Urinary bladder (tissue), 4 donors: ENCODE data around the gene SLC44A3. TPM values are rescaled to one million over a fixed set of nuclear protein-coding genes. Genes with fewer than 3 reads are reported as not detected.

Experiments used
- DNase-seq: peaks from one replicate; pipeline ENCODE4 v3.0.0-alpha.2; 2015; ENCODE audit errors: extremely low spot score
- H3K27ac ChIP-seq: one replicate; pipeline ENCODE4 v1.5.1; 2013; ENCODE audit warnings: low read depth, mild to moderate bottlenecking, moderate library complexity
- H3K36me3 ChIP-seq: one replicate; pipeline ENCODE4 v1.6.1; 2013; ENCODE audit warnings: mild to moderate bottlenecking, moderate library complexity; ENCODE audit not compliant: insufficient read depth
- H3K4me1 ChIP-seq: one replicate; pipeline ENCODE4 v1.6.1; 2013; ENCODE audit warnings: mild to moderate bottlenecking, moderate library complexity; ENCODE audit not compliant: insufficient read depth
- H3K4me3 ChIP-seq: one replicate; pipeline ENCODE4 v1.5.1; 2013; ENCODE audit warnings: low read depth, low read length
- WGBS: extraction: QIAGEN DNeasy Blood & Tissue Kit; methylation state at CpG from one replicate; pipeline ENCODE4 v1.1.7; 2013; 5-methylcytosine and 5-hydroxymethylcytosine counted together
- polyA plus RNA-seq: library from polyadenylated mRNA; stranded (reverse); fragments of 200-250 nt; gene quantifications from one replicate; pipeline ENCODE4 v1.2.3, GENCODE V29; 2013
- total RNA-seq: library from RNA; depleted of rRNA; stranded (reverse); fragments of >200 nt; gene quantifications from one replicate; pipeline ENCODE4 v1.2.3, GENCODE V29; 2014
- donor health status: healthy with polysubstance abuse.
- donor health status: healthy.

SLC44A3 gene
- total and polyA plus RNA-seq, 2 donors = 9.4 to 11.8 TPM

DNA sequence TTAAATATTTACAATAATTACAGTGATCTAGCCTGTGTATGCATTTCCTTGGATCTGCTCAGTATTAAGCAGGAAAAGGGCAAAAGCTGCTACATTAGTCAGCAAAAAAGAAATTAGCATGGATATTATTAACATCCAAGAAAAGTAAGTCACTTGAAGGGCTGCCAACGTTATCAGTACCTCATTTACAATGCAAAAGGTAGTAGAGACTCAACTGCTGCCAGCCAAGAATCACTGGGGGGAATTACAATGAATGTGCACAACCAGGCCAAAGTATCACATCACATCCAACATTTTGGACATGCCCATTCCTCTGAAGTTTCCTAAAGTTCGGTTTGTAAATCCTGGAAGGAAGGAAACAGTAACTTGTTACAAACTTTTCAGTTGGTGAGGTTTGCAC is 104.8 kb downstream of the SLC44A3 start:
- Histone ChIP-seq H3K4me3 (peak overlapping the region; percentile 85), H3K4me1 (peaks cover 2% of the 10 kb centered on the region), H3K27ac (no peak overlapping the region), H3K36me3 (no peaks in the 10 kb centered on the region)
- no peak for DNase-seq
- WGBS = 5% methylated on average over 2 of the region's 2 CpGs

DNA sequence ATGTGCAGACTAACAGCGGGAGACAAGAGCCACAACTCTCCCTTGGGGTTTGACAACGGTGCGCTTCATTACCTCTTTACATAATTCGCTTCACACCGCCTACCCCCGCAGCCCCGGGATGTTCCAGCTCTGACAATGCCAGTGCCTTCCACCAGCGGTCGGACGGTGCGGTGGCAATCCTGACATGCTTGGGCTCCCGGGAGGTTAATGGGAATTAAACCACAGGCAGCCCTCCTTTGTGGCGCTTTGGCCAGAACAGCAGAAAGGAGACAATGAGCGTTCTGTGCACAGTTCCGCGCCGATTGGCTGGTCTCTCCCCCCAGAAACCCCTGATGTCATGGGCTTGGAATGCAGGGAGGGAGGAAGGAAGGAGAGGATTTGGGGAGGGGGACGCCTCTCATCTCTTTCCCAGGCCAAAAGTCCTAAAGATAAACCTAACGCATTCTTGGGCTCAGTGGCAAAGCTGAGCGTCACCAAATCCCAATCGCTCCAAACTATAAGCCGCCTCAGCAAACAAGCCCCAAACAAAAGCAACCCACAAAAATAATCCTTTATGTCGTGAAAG is 105.5 kb downstream of the SLC44A3 start:
- Histone ChIP-seq H3K36me3 (no peaks in the 10 kb centered on the region), H3K27ac (peak overlapping the region; percentile 99), H3K4me3 (peak overlapping the region; percentile 85), H3K4me1 (peaks cover 2% of the 10 kb centered on the region)
- DNase-seq = peak; percentile 88
- WGBS = 2% methylated on average over 23 of the region's 23 CpGs

DNA sequence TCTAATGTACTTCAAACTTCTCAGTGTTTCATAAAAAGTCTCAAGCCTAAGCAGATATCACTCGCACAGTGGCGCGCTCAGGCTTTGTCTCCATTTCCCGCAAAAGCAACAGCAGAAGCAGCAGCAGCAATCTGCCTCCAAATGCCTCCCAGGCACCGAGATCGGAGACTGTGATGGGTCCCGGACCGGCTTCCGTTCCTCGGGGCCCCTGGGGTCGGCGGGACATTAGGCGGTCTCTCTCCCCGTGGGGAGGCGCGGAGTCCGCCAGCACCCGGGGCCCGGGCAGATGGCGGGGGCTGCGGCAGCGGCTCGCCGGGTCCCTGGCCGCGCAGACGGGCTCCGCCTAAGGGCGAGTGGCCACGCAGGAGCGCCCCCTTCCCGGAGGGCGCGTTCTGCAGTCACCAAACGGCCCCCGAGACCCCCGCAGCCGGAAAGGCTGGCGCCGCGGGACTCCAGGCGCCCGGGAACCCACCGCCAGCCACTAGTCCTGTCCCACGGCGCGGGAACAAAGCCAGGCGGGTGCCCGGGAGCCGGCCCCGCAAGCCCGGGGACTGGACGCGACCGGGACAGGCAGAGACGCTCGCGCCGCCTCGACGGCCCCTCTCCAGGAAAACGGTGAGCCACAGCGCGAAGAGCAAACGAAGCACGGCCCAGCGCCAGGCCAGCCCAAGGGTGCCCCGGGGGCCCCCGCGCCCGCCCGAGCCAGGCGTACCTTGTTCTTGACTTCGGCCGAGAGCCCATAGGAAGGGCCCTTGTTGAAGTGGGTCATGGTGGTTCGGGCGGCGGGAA is 106.2 kb downstream of the SLC44A3 start:
- H3K36me3 ChIP-seq = no peaks in the 10 kb centered on the region
- peaks cover 2% of the 10 kb centered on the region for H3K4me1 ChIP-seq
- peak overlapping the region; percentile 85 for H3K4me3 ChIP-seq
- peak overlapping the region; percentile 99 for H3K27ac ChIP-seq
- DNase-seq = no peak
- WGBS = under 1% methylated on average over 78 of the region's 78 CpGs

DNA sequence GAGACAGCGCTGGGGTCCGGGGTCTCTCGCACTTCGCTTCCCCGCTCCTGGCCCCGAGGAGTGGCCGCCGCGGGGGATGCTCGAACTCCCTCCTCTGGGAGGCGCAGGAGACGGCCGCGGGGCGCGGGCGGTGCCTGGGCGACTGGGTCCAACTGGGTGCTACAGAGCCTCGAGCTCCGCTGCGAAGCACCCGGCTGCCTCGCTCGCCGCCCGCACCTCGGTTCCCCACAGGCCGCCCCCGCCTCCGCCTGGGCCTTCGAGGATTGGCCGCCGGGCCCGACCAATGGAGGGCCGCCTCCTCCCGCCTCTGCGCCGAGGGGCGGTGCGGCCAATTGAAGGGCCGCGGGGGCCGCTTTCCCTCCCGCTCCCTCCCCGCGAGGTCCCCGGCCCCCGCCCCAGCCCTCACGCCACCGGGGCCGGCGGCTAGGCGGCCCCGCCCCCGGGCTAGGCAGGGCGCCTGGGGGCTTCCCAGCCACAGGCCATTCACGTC is 106.8 kb downstream of the SLC44A3 start, which contains the start of gene CNN3:
Gene CNN3 (minus strand): TSS at position 196 of the 490 bp plus-strand sequence. CDS start 216 bp downstream, outside the sequence.
- peak; percentile 76 for DNase-seq
- Histone ChIP-seq H3K36me3 (no peaks in the 10 kb centered on the region), H3K4me3 (peak within 1 kb of the TSS; percentile 85), H3K27ac (peak within 1 kb of the TSS; percentile 99), H3K4me1 (peaks cover 2% of the 10 kb centered on the region)
- under 1% methylated on average over 57 of the region's 57 CpGs for WGBS

DNA sequence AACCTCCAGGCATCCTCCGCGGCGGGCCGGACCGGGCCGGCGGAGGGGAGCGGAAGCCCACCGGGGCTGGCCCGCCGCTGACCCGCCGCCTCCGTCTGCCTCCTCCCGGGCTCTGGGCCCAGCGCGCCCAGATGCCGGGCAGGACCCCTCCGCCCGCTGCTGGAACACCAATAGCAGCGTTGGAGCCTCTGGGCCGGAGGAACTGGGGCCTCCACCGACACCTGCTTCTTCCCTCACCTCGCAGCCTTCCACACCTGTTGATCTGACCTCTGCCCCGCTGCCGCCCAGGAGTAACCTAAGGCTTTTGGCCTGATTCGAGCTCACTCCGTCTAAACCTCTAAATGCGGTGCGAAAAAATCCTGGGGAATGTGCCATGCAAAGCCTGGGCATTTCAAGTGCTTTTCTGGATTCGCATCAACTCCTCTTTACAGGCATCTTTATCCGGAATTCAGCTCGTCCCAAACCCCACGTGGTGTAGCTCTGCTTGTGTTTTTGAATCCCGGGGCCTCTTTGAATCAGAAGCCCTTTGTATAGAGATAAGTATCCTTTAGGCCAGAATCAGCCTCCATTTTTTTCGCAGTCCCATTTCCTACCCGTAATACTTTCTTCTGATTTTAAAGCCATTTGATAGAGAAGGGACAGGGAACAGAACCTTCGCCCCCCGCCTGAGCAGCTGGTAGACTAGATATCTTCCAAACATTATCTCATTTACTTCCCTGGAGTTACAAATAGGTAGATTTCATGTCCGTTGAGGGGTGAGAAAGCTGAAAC is 107.4 kb downstream of the SLC44A3 start:
- 7% methylated on average over 40 of the region's 40 CpGs for WGBS
- Histone ChIP-seq H3K4me3 (peak overlapping the region; percentile 85), H3K4me1 (peaks cover 2% of the 10 kb centered on the region), H3K27ac (peak overlapping the region; percentile 92), H3K36me3 (no peaks in the 10 kb centered on the region)
- DNase-seq = no peak

DNA sequence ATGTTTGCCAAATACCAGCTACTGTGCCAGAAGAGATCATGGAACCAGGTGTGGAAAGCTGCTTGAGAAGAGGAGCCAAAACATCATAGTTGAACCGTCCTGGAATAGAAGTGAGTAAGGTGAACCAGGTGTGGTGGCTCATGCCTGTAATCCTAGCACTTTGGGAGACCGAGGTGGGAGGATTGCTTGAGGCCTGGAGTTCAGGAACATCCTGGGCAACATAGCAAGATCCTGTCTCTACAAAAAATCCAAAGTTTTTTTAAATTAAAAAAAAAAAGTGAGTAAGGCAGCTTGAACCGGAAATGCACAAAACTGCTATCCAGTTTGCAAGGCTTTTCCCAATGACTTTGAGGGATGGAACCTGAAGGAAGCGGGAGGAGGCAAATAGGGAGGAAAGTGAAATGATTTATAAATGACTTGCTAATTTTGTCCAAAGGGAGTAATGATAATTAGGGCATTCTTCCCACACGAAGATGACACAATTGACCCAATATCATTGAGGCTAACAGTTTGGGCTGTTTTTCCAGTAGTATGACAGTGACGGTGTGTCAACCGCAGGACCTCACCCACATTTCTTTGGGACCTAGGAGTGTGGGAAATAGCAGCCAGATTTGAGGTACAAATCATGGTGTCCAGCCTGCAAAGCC is 108.3 kb downstream of the SLC44A3 start:
- 70% methylated on average over 7 of the region's 7 CpGs for WGBS
- Histone ChIP-seq H3K36me3 (no peaks in the 10 kb centered on the region), H3K4me1 (peaks cover 2% of the 10 kb centered on the region), H3K27ac (no peak overlapping the region), H3K4me3 (no peak overlapping the region)
- DNase-seq = no peak

DNA sequence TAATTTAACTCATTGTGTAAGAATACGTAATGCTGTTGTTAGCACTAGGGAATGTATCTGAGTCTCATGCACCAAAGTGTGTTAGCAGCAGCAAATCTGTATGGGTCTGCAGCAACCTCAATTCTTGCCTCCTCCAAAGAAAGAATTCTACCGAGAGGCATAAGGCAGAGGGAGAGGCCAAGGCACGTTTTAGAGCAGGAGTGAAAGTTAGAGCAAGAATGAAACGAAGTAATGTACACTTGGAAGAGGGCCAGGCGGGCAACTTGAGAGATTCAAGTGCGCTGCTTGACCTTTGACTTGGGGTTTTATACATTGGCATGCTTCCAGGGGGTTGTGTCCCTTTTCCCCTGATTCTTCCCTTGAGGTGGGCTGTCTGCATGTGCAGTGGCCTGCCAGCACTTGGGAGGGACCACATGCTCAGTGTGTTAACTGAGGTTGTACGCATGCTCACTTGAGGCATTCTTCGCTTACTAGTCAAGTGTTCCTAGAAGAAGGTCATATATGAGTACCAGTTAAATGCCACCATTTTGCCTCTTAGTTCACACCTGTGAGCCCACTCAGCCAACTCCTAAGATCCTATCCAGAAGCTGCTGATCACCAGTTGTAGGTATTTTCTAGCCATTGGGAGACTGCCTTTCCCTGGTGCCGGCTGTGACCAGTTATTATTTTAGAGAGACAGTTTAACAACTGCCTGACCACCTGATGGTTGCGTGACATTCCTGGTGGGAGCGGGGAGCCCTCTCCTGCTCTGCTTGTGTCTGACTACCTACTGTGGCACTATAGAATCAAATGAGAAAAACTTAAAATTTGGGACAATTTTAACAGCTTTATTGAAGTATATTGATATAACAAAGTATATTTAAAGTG is 109.4 kb downstream of the SLC44A3 start:
- Histone ChIP-seq H3K4me3 (no peak overlapping the region), H3K36me3 (no peaks in the 10 kb centered on the region), H3K4me1 (no peaks in the 10 kb centered on the region), H3K27ac (no peak overlapping the region)
- 58% methylated on average over 11 of the region's 11 CpGs for WGBS
- DNase-seq = no peak

DNA sequence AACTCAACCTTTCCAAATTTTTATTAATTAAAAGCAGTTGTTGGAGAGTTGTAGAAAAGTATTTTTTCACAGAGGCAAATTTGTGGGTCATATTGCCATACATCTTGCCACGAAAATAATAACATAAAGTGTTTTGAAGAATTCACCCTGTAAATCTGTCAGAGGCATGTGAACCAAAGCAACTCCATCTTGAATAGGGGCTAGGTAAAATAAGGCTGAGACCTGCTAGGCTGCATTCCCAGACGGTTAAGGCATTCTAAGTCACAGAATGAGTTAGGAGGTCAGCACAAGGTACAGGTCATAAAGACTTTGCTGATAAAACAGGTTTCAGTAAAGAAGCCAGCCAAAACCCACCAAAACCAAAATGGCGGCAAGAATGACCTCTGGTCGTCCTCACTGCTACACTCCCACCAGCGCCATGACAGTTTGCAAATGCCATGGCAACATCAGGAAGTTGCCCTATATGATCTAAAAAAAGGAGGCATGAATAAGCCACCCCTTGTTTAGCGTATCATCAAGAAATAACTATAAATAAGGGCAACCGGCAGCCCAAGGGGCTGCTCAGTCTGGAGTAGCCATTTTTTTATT is 111.2 kb downstream of the SLC44A3 start:
- 95% methylated on average over 7 of the region's 7 CpGs for WGBS

DNA sequence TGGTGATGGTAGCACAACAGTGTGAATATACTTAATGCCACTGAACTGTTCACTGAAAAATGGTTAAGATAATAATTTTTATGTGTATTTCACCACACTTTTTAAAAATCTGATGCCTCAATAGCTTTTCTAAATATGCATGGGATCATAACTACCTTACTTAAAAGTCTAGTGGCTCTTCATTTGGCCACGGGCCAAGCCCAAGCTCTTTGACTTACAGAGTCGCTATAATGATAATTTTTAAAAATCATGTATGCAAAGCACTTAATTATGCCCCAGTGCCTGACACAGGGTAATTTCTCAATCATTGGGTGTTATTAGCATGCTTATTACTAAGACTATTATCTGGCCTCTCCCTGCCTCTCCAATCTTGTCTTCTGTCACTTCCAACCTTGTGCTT is 114.4 kb downstream of the SLC44A3 start:
- H3K4me3 ChIP-seq = no peak overlapping the region
- H3K36me3 ChIP-seq = no peaks in the 10 kb centered on the region
- no peaks in the 10 kb centered on the region for H3K4me1 ChIP-seq
- whole genome bisulfite sequencing = 76% methylated on average over 2 of the region's 2 CpGs
- no peak for DNase-seq
- H3K27ac ChIP-seq = no peak overlapping the region

More for the DNA sequence above, 111.2 kb downstream of the SLC44A3 start:
- no peak for DNase-seq
- Histone ChIP-seq H3K4me3 (no peak overlapping the region), H3K4me1 (no peaks in the 10 kb centered on the region), H3K27ac (no peak overlapping the region), H3K36me3 (no peaks in the 10 kb centered on the region)

DNA sequence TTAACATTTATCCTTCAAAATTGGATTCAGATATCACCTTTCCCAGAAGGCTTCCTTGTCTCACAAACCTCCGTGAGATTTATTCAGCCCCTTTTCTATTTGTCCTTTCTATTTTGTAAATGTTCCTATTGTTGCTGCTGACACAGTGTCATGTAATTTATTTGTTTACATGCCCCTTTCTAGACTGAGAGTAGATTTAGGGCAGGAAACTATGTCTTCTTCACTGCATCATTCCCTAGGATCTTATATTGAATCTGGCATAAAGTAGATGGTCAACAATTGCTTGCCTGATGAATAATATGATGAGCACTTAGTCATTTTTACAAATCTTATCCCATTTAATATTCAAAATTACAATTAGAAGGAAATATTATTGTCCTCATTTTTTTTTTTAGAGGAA is 114.9 kb downstream of the SLC44A3 start:
- DNase-seq = no peak
- Histone ChIP-seq H3K4me1 (no peaks in the 10 kb centered on the region), H3K4me3 (no peak overlapping the region), H3K36me3 (no peaks in the 10 kb centered on the region), H3K27ac (no peak overlapping the region)
- 91% methylated on average over 1 of the region's 1 CpG for WGBS

DNA sequence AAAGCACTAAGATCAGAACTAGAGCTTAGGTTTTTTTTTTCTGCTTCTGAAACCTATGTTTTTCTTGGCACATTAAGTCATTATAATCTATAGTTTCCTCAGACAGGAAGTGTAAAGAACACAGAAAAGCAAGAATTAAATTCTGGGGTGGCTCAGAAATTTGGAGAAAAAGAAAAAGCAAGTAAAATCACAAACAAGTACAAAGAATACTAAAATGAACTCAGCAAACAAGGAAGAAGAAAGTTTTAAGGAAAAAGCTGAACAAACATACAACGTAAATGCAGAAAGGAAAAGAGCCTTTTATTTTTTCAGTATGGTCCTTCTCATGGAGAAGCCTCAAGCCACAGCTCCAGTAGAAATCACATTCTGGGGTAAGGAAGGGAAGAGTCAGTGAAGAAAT is 115.3 kb downstream of the SLC44A3 start:
- no peak overlapping the region for H3K27ac ChIP-seq
- no peak for DNase-seq
- H3K36me3 ChIP-seq = no peaks in the 10 kb centered on the region
- H3K4me1 ChIP-seq = no peaks in the 10 kb centered on the region
- WGBS = 63% methylated on average over 1 of the region's 1 CpG
- H3K4me3 ChIP-seq = no peak overlapping the region

DNA sequence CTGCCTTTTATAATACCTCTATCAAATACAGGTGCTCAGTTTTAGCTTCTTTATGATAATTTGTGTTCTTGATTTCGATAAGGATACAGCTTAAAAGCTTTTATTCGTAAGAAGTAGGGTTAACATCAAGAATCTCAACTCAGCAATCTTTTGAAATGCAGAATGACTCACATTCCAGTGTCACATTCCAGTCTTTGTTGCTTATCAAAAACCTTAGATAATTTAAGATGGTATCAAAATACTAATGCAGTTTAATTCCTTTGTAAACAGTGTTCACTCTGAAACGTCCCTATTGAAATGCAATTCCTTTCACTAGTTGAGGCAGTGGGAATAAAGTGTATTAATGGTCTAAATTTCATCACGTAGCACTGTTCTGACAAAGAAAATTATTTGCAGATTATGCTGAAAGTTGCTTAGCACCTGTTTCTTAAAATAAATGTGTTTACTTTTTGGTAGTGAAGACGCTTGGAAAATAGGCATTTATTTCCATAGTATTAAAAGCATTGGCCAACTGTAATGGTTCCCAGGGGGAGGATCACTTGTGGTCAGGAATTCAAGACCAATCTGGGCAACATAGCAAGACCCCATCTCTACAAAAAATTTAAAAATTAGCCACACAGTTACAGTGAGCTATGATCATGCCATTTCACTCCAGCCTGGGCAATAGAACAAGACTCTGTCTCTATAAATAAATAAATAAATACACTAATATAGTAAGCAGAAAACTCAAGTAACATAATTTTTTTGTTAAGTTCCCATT is 116.9 kb downstream of the SLC44A3 start:
- DNase-seq = no peak
- WGBS = 42% methylated on average over 5 of the region's 5 CpGs
- Histone ChIP-seq H3K4me1 (no peaks in the 10 kb centered on the region), H3K27ac (no peak overlapping the region), H3K4me3 (no peak overlapping the region), H3K36me3 (no peaks in the 10 kb centered on the region)
